Testis (tissue), 3 donors: ENCODE results near the gene APOA4. TPM values are rescaled to one million over a fixed set of nuclear protein-coding genes. Genes with fewer than 3 reads are reported as not detected.

Experiments
- DNase-seq: peaks from one replicate; pipeline ENCODE4 v3.0.0-alpha.2; 2019
- H3K27ac ChIP-seq, 2 donors: fragments of 200-600 bp; sonication (generic); one replicate each; pipeline ENCODE4 v1.5.1; 2019
- H3K27me3 ChIP-seq: fragments of 200-600 bp; sonication (generic); one replicate; pipeline ENCODE4 v1.5.1; 2019
- H3K36me3 ChIP-seq: fragments of 200-600 bp; sonication (generic); one replicate; pipeline ENCODE4 v1.5.1; 2017; ENCODE audit warnings: low read depth; ENCODE audit errors: missing control alignments
- H3K4me1 ChIP-seq: fragments of 200-600 bp; sonication (generic); one replicate; pipeline ENCODE4 v1.5.1; 2019
- H3K4me3 ChIP-seq, 2 donors: fragments of 200-600 bp; sonication (generic); one replicate each; pipeline ENCODE4 v1.5.1; 2017 to 2019
- H3K9me3 ChIP-seq: fragments of 200-600 bp; sonication (generic); one replicate; pipeline ENCODE4 v1.5.1; 2017
- POLR2A ChIP-seq: fragments of 450-650 bp; IDR thresholded peaks from one replicate; pipeline ENCODE4 v1.6.1; 2017; ENCODE audit warnings: antibody characterized with exemption, mild to moderate bottlenecking, moderate library complexity
- WGBS, 2 donors: methylation state at CpG; one replicate each; pipeline ENCODE4 v1.1.5; 2018; 5-methylcytosine and 5-hydroxymethylcytosine counted together
- intact Hi-C: fragments of 100-400 bp; cut with DNase I; formaldehyde crosslinking; loops from one replicate; pipeline ENCODE4 v1.15.1; 2023; ENCODE audit warnings: low total_unique reads
- polyA plus RNA-seq: library from polyadenylated mRNA; stranded (reverse); fragments of 350-450 nt; fragmentation: Illumina TruSeq; extraction: RNeasy Lipid Tissue Mini Kit (QIAGEN cat#74804); gene quantifications from one replicate; pipeline ENCODE4 v1.2.3, GENCODE V29; 2014; ENCODE audit warnings: low read depth, low replicate concordance; ENCODE audit not compliant: insufficient read depth
- total RNA-seq, 2 donors: library from RNA; depleted of rRNA; stranded (reverse); fragments of >200 nt; gene quantifications; one replicate each; pipeline ENCODE4 v1.2.3, GENCODE V29; 2016
- TF ChIP-seq, protein P1 (sequence below), 3 experiments: fragments of 450-650 bp in 2 of 3; fragments of 200-600 bp in 1 of 3; sonication (generic) in 1 of 3; IDR thresholded peaks; one replicate each; pipeline ENCODE4 v1.5.1; 2016 to 2019; ENCODE audit warnings: antibody characterized with exemption in 3 of 3, mild to moderate bottlenecking in 2 of 3, moderate library complexity in 1 of 3

Gene APOA4
- total and polyA plus RNA-seq, 3 donors from 2014 or later, result not detected

GRCh38 chr11:116844722-116845121 lies 21.6 kb upstream of the APOA4 start:
- H3K4me1 ChIP-seq, result peaks cover 9% of the 10 kb centered on the region
- H3K27me3 ChIP-seq, result no peaks in the 10 kb centered on the region
- DNase-seq, result no peak
- H3K4me3 ChIP-seq, result no peak overlapping the region
- TF ChIP-seq, protein P1, sequence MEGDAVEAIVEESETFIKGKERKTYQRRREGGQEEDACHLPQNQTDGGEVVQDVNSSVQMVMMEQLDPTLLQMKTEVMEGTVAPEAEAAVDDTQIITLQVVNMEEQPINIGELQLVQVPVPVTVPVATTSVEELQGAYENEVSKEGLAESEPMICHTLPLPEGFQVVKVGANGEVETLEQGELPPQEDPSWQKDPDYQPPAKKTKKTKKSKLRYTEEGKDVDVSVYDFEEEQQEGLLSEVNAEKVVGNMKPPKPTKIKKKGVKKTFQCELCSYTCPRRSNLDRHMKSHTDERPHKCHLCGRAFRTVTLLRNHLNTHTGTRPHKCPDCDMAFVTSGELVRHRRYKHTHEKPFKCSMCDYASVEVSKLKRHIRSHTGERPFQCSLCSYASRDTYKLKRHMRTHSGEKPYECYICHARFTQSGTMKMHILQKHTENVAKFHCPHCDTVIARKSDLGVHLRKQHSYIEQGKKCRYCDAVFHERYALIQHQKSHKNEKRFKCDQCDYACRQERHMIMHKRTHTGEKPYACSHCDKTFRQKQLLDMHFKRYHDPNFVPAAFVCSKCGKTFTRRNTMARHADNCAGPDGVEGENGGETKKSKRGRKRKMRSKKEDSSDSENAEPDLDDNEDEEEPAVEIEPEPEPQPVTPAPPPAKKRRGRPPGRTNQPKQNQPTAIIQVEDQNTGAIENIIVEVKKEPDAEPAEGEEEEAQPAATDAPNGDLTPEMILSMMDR (IDR thresholded peaks at IDR 0.05), result no peak
- TF ChIP-seq POLR2A, result no peak
- no peaks in the 10 kb centered on the region for H3K36me3 ChIP-seq
- intact Hi-C loops, result no loop called here
- WGBS, 2 donors, result 89 to 96% methylated on average over 4 of the region's 4 CpGs
- H3K27ac ChIP-seq, result no peak overlapping the region
- H3K9me3 ChIP-seq, result no peaks in the 10 kb centered on the region

- Histone ChIP-seq H3K4me3 (no peak overlapping the region), H3K27ac (no peak overlapping the region), H3K4me1 (peaks cover 17% of the 10 kb centered on the region), H3K27me3 (no peaks in the 10 kb centered on the region), H3K9me3 (no peaks in the 10 kb centered on the region), H3K36me3 (no peaks in the 10 kb centered on the region)
- no peak for DNase-seq
- no peak for TF ChIP-seq POLR2A
- TF ChIP-seq, protein P1 (IDR thresholded peaks at IDR 0.05), result no peak
- WGBS, 2 donors, result 91 to 94% methylated on average over 9 of the region's 9 CpGs
- intact Hi-C loops, result no loop called here
Measured at GRCh38 chr11:116843661-116844060, 20.6 kb upstream of the APOA4 start.

DNA sequence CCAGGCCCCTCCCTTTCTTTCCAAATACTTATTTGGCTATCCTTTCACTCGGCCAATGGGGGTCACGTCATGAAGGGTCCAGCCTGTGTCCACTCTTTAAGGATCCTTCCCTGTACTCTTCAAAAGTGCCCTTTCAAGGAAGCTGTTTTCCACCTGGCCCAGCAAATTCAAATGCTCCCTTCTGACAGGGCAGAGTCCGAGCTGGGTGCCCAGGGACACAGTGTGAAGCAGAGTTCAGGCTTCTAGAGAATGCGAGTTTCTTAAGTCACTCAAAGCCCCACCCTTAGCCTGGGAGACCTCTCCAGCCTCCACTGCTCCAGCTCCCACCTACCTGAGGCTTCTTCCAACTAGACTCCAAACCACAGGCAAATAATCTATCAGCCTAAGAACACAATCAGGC lies 19.8 kb upstream of the APOA4 start:
- Histone ChIP-seq H3K36me3 (no peaks in the 10 kb centered on the region), H3K27me3 (no peaks in the 10 kb centered on the region), H3K4me1 (peaks cover 25% of the 10 kb centered on the region), H3K9me3 (no peaks in the 10 kb centered on the region), H3K4me3 (no peak overlapping the region), H3K27ac (no peak overlapping the region)
- 73 to 76% methylated on average over 4 of the region's 4 CpGs for WGBS, 2 donors
- TF ChIP-seq, protein P1 (IDR thresholded peaks at IDR 0.05), result no peak
- TF ChIP-seq POLR2A, result no peak
- intact Hi-C loops, result no loop called here
- DNase-seq, result no peak

GRCh38 chr11:116842117-116842516 lies 19.0 kb upstream of the APOA4 start:
- intact Hi-C loops, result no loop called here
- TF ChIP-seq, protein P1 (IDR thresholded peaks at IDR 0.05), result no peak
- no peak for TF ChIP-seq POLR2A
- Histone ChIP-seq H3K27ac (no peak overlapping the region), H3K4me1 (peaks cover 26% of the 10 kb centered on the region), H3K4me3 (no peak overlapping the region), H3K9me3 (no peaks in the 10 kb centered on the region), H3K27me3 (no peaks in the 10 kb centered on the region), H3K36me3 (no peaks in the 10 kb centered on the region)
- 96 to 98% methylated on average over 3 to 4 of the region's 4 CpGs for WGBS, 2 donors
- DNase-seq, result no peak

DNA sequence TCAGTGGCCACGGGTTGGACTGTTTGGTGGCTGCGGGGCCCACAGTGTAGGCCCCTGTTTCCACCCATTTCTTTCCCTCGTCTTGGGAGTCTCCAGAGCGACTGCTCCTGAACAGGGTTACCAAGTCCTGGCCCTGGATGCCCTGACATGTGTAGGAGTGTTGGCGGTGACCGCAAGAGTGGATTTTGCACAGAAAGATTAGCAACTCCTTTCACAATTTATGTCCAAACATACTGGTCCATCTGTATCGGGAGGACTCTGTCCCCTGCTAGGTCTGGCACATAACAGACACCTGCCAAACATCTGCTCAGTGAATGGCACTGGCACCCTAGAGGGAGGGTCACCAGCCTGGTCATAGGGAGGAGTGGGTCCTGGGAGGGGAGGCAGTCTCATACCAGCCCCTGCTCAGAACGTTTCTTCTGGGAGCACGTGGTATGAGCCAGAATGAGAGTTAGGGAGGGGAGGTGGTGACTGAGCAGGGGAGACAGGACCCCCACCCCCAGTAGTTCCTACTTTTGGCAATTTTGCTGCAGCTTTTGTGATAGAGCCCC lies 17.7 kb upstream of the APOA4 start:
- 70 to 73% methylated on average over 9 of the region's 9 CpGs for WGBS, 2 donors
- intact Hi-C loops, result no loop called here
- H3K4me3 ChIP-seq, result no peak overlapping the region
- H3K36me3 ChIP-seq, result no peaks in the 10 kb centered on the region
- peaks cover 33% of the 10 kb centered on the region for H3K4me1 ChIP-seq
- DNase-seq, result no peak
- no peaks in the 10 kb centered on the region for H3K27me3 ChIP-seq
- H3K9me3 ChIP-seq, result no peaks in the 10 kb centered on the region
- H3K27ac ChIP-seq, result no peak overlapping the region
- no peak for TF ChIP-seq POLR2A
- TF ChIP-seq, protein P1 (IDR thresholded peaks at IDR 0.05), result no peak
